CD4-positive, CD25-positive, alpha-beta regulatory T cell (primary cell): ENCODE measurements around the gene MINK1. TPM values are rescaled to one million over a fixed set of nuclear protein-coding genes. Genes with fewer than 3 reads are reported as not detected.

ENCODE experiments used
- ATAC-seq, 2 donors: fragments of 150-1000 bp; cut with Tn5 transposase; one replicate each; pipeline ENCODE4 v1.10.0; 2021; ENCODE audit warnings: low read depth in 2 of 2, moderate number of reproducible peaks in 2 of 2, moderate library complexity in 1 of 2
- DNase-seq, 3 donors: peaks; one replicate each; pipeline versions ENCODE4 v3.0.0 to v3.0.0-alpha.2; 2012 to 2022; ENCODE audit warnings: mixed read lengths in 1 of 3
- H3K27ac ChIP-seq: one replicate; pipeline ENCODE4 v1.7.0; 2013; ENCODE audit warnings: mild to moderate bottlenecking, low read length; ENCODE audit not compliant: insufficient read depth, poor library complexity, severe bottlenecking
- H3K27me3 ChIP-seq: one replicate; pipeline ENCODE4 v1.7.0; 2013; ENCODE audit warnings: low read length; ENCODE audit not compliant: control insufficient read depth, insufficient read depth
- H3K36me3 ChIP-seq: one replicate; pipeline ENCODE4 v1.7.0; 2013; ENCODE audit warnings: mild to moderate bottlenecking, low read length, moderate library complexity; ENCODE audit not compliant: control insufficient read depth, insufficient read depth
- H3K4me1 ChIP-seq: 2 replicates; pipeline ENCODE4 v1.7.0; 2013; ENCODE audit warnings: mild to moderate bottlenecking, low read length; ENCODE audit not compliant: insufficient read depth, control insufficient read depth, poor library complexity, severe bottlenecking
- H3K4me3 ChIP-seq: one replicate; pipeline ENCODE4 v1.7.0; 2013; ENCODE audit warnings: low read depth, mild to moderate bottlenecking, low read length, moderate library complexity
- H3K9me3 ChIP-seq, 2 experiments: 1 replicate in 1 of 2; 2 replicates in 1 of 2; pipeline ENCODE4 v1.7.0; 2013; ENCODE audit warnings: low read length in 2 of 2, mild to moderate bottlenecking in 1 of 2, moderate library complexity in 1 of 2; ENCODE audit not compliant: control insufficient read depth in 2 of 2
- H3K27ac Mint-ChIP-seq, 3 donors: one replicate each; pipeline ENCODE4 v1.8.0; 2020 to 2022; ENCODE audit warnings: mild to moderate bottlenecking in 3 of 3, mixed read lengths in 3 of 3, moderate library complexity in 2 of 3
- H3K27me3 Mint-ChIP-seq: one replicate; pipeline ENCODE4 v1.8.0; 2022; ENCODE audit warnings: mild to moderate bottlenecking, mixed read lengths
- H3K36me3 Mint-ChIP-seq: one replicate; pipeline ENCODE4 v1.8.0; 2020; ENCODE audit warnings: mixed read lengths
- H3K4me1 Mint-ChIP-seq, 4 donors: one replicate each; pipeline ENCODE4 v1.8.0; 2020 to 2022; ENCODE audit warnings: mixed read lengths in 4 of 4, mild to moderate bottlenecking in 1 of 4
- H3K4me3 Mint-ChIP-seq, 4 donors: one replicate each; pipeline ENCODE4 v1.8.0; 2020 to 2022; ENCODE audit warnings: mild to moderate bottlenecking in 4 of 4, mixed read lengths in 4 of 4, moderate library complexity in 3 of 4
- H3K9me3 Mint-ChIP-seq, 7 donors: one replicate each; pipeline ENCODE4 v1.8.0; 2020 to 2022; ENCODE audit warnings: mixed read lengths in 7 of 7, mild to moderate bottlenecking in 3 of 7, moderate library complexity in 2 of 7
- polyA plus RNA-seq, 4 donors: library from polyadenylated mRNA; unstranded; fragments of 300-500 nt; fragmentation: Illumina TruSeq; gene quantifications; one replicate each; pipeline ENCODE4 v1.2.3, GENCODE V29; 2021
- total RNA-seq: library from RNA; stranded (reverse); gene quantifications from one replicate; pipeline ENCODE4 v1.2.3, GENCODE V29; 2022

MINK1 gene
- total and polyA plus RNA-seq, 5 donors from 2014 or later, result 9.4 to 235 (median 13.2) TPM

DNA sequence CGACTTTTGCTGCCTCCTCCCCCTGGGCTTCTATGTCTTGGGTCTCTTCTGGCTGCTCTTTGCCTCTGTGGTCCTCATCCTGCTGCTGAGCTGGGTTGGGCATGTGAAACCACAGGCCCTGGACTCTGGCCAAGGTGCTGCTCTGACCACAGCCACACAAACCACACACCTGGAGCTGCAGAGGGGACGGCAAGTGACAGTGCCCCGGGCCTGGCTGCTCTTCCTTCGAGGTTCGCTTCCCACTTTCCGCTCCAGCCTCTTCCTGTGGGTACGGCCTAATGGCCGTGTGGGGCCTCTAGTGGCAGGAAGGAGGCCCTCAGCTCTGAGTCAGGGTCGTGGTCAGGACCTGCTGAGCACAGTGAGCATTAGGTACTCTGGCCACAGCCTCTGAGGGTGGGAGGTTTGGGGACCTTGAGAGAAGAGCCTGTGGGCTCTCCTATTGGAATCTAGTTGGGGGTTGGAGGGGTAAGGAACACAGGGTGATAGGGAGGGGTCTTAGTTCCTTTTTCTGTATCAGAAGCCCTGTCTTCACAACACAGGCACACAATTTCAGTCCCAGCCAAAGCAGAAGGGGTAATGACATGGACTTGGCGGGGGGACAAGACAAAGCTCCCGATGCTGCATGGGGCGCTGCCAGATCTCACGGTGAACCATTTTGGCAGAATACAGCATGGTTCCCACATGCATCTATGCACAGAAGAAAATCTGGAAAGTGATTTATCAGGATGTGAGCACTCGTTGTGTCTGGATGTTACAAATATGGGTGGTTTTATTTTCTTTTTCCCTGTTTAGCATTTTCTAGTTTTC, 101.2 kb downstream of the MINK1 start:
- DNase-seq (no peak), ATAC-seq (no peak)
- Histone ChIP-seq H3K4me1 (peaks cover 21% of the 10 kb centered on the region), H3K4me3 (no peak overlapping the region), H3K27me3 (no peaks in the 10 kb centered on the region), H3K27ac (no peak overlapping the region), H3K36me3 (peaks cover 7% of the 10 kb centered on the region), H3K9me3 (no peaks in the 10 kb centered on the region)
- H3K4me3 Mint-ChIP-seq, result peak overlapping the region in 2 of 4 donors; percentile 13 to 51
- H3K36me3 Mint-ChIP-seq, result peaks cover 15% of the 10 kb centered on the region
- no peaks in the 10 kb centered on the region for H3K9me3 Mint-ChIP-seq
- peak overlapping the region in 2 of 3 donors; percentile 52 to 90 for H3K27ac Mint-ChIP-seq
- H3K4me1 Mint-ChIP-seq, result peaks cover 0 to 50% (median 26%) of the 10 kb centered on the region in 4 donors
- H3K27me3 Mint-ChIP-seq, result no peaks in the 10 kb centered on the region

DNA sequence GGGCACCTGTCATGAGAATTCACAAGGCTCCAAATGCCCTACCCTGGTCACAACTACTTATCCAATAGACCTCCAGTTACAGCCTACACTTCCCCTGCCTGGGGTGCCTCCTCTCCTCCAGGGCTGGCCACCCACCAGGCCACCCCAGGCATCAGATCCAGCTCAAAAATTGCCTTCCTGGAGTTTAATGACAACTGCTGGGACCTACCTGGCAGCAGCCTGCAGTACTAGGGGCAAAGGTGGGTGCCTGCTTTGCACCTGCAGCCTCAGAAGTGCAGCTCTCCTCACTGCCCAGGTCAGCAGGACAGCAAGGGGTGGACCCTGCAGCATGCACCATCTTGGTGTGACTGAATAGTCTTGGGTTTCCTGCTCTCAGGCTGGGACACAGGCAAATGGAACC, 102.5 kb downstream of the MINK1 start:
- DNase-seq (no peak), ATAC-seq (no peak)
- Histone ChIP-seq H3K4me3 (no peak overlapping the region), H3K27me3 (no peaks in the 10 kb centered on the region), H3K36me3 (peaks cover 7% of the 10 kb centered on the region), H3K27ac (no peak overlapping the region), H3K9me3 (no peaks in the 10 kb centered on the region), H3K4me1 (peaks cover 29% of the 10 kb centered on the region)
- peak overlapping the region in 1 of 4 donors; percentile 66 for H3K4me3 Mint-ChIP-seq
- peak overlapping the region in 2 of 3 donors; percentile 62 to 68 for H3K27ac Mint-ChIP-seq
- peaks cover 16% of the 10 kb centered on the region for H3K36me3 Mint-ChIP-seq
- no peaks in the 10 kb centered on the region for H3K27me3 Mint-ChIP-seq
- no peaks in the 10 kb centered on the region for H3K9me3 Mint-ChIP-seq
- H3K4me1 Mint-ChIP-seq, result peaks cover 0 to 55% (median 29%) of the 10 kb centered on the region in 4 donors

DNA sequence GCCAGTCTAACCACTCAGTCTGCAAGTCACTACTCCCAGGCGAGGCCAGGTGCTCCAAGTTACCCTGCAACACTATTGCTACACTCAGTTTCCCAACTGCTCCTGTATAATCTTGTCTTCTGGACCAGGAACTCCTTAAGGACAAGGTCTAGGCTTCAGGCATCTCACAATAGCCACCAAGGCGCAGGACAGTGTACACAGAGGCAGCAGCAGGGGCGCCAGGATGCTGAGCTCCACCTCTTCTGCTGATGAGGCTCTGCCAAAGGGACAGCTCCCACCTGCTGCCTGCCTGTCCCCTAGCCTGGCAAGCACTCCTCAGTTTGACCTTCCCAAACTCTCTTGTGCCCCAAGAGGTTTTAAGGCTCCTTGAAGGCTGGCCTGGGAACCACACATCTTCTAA, 103.3 kb downstream of the MINK1 start:
- H3K36me3 ChIP-seq, result peaks cover 7% of the 10 kb centered on the region
- H3K9me3 ChIP-seq, result no peaks in the 10 kb centered on the region
- H3K36me3 Mint-ChIP-seq, result peaks cover 13% of the 10 kb centered on the region
- H3K4me3 ChIP-seq, result no peak overlapping the region
- H3K27ac ChIP-seq, result no peak overlapping the region
- H3K27me3 ChIP-seq, result no peaks in the 10 kb centered on the region
- no peaks in the 10 kb centered on the region for H3K9me3 Mint-ChIP-seq
- ATAC-seq (no peak), DNase-seq (no peak)
- H3K27ac Mint-ChIP-seq, result peak overlapping the region in 1 of 3 donors; percentile 62
- H3K4me1 ChIP-seq, result peaks cover 36% of the 10 kb centered on the region
- no peaks in the 10 kb centered on the region for H3K27me3 Mint-ChIP-seq
- H3K4me3 Mint-ChIP-seq, result peak overlapping the region in 3 of 4 donors; percentile 25 to 70 (median 66)
- H3K4me1 Mint-ChIP-seq, result peaks cover 0 to 61% (median 31%) of the 10 kb centered on the region in 4 donors

DNA sequence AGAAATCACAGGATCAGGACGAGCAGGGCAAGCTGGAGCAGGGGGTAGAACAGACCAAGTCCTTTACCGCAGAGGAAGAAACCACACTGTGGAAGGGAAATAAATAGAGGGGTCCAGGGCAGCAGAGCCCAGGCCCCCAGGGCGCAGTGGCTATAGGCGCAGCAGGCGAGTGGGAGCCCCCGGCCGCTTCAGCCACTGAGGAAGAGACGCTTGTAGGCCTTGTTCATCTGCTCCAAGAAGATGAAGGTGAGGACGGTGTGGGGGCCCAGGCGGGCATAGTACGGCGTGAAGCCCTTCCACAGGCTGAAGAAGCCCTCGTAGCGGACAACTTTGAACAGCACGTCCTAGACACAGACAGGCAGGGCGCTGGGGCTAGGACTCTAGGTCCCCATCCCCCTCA, 104.4 kb downstream of the MINK1 start:
- H3K4me1 Mint-ChIP-seq, result peaks cover 0 to 71% (median 40%) of the 10 kb centered on the region in 4 donors
- Histone ChIP-seq H3K4me3 (no peak overlapping the region), H3K27ac (no peak overlapping the region), H3K36me3 (peaks cover 10% of the 10 kb centered on the region), H3K27me3 (no peaks in the 10 kb centered on the region), H3K4me1 (peaks cover 48% of the 10 kb centered on the region), H3K9me3 (no peaks in the 10 kb centered on the region)
- no peak for ATAC-seq
- H3K27me3 Mint-ChIP-seq, result no peaks in the 10 kb centered on the region
- peak overlapping the region in 3 of 4 donors; percentile 22 to 97 (median 95) for H3K4me3 Mint-ChIP-seq
- DNase-seq, result no peak
- peaks cover 19% of the 10 kb centered on the region for H3K36me3 Mint-ChIP-seq
- H3K9me3 Mint-ChIP-seq, result no peaks in the 10 kb centered on the region
- H3K27ac Mint-ChIP-seq, result peak overlapping the region in 1 of 3 donors; percentile 38

DNA sequence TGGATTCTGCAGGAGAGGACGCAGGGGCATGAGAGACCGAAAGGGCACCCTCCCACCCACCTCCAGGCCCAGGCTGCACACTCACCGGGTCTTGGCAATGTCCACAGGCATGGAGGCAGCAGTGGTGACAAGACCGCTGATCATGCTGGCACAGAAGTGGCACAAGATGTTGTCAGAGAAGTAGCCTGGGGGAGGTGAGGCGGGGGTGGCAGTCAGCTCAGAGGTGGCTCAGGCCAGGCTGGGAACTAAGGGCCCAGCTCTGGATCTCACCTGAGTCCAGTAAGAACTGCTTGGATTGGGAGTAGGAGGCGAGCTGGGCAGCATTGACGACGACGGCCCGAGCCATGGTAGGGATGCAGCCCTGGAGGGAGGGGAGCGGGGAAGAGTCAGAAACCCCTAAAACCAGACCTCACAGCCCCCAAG, 104.9 kb downstream of the MINK1 start:
- peaks cover 0 to 75% (median 42%) of the 10 kb centered on the region in 4 donors for H3K4me1 Mint-ChIP-seq
- Histone ChIP-seq H3K27ac (no peak overlapping the region), H3K27me3 (no peaks in the 10 kb centered on the region), H3K9me3 (no peaks in the 10 kb centered on the region), H3K36me3 (peaks cover 15% of the 10 kb centered on the region), H3K4me1 (peaks cover 53% of the 10 kb centered on the region), H3K4me3 (no peak overlapping the region)
- H3K36me3 Mint-ChIP-seq, result peaks cover 19% of the 10 kb centered on the region
- ATAC-seq (no peak), DNase-seq (no peak)
- H3K4me3 Mint-ChIP-seq, result peak overlapping the region; percentile 84 to 99 (median 96)
- peak overlapping the region; percentile 20 to 74 (median 60) for H3K27ac Mint-ChIP-seq
- no peaks in the 10 kb centered on the region for H3K9me3 Mint-ChIP-seq
- no peaks in the 10 kb centered on the region for H3K27me3 Mint-ChIP-seq

DNA sequence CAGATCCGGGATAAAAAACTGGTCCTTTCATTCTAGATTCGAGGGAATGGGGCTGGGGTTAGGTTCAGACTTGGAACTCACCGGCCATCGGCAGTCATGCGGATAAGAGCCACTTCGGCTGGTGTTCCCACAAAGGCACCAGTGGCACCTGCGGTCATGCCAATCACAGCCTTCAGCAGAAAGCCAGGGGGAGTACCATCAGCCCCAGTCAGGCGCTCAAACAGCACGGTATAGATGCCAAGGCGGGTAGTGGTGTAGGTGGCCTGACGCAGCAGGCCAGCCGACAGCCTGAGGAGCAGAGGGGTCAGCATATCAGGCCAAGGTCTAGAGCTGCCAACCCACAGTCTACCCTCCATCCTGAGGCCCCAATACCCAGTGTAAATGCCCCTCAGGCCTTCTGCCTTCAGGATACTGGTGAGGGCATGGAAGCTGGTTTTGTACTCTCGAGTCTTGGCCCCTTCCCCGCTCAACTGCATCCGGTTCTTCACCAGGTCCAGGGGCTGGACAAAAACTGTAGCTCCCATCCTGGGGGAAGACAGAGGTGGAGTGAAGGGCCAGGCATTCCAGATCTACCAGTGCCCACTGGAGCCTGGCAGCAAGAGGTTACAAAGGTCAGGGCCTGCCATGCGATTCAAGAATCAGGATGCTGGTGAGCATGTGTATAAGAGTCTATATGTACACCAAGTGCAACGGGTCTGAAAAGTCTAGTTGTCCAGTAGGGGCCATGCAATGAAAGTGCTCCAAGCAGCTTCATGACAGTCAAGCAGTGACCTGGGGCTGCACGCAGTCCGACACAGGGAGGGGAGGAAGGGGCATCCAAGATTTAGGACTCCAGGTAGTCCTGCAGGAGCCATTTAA, 105.8 kb downstream of the MINK1 start:
- H3K27me3 ChIP-seq, result no peaks in the 10 kb centered on the region
- peak overlapping the region; percentile 82 for H3K27ac ChIP-seq
- DNase-seq, result peak in 1 of 3 donors; percentile 34
- no peak for ATAC-seq
- H3K4me3 ChIP-seq, result peak overlapping the region; percentile 65
- H3K4me3 Mint-ChIP-seq, result peak overlapping the region; percentile 95 to 99 (median 97)
- H3K36me3 Mint-ChIP-seq, result peaks cover 19% of the 10 kb centered on the region
- peak overlapping the region; percentile 74 to 97 (median 97) for H3K27ac Mint-ChIP-seq
- H3K9me3 ChIP-seq, result no peaks in the 10 kb centered on the region
- no peaks in the 10 kb centered on the region for H3K27me3 Mint-ChIP-seq
- peaks cover 58% of the 10 kb centered on the region for H3K4me1 ChIP-seq
- H3K4me1 Mint-ChIP-seq, result peaks cover 0 to 76% (median 42%) of the 10 kb centered on the region in 4 donors
- H3K36me3 ChIP-seq, result peaks cover 22% of the 10 kb centered on the region
- H3K9me3 Mint-ChIP-seq, result no peaks in the 10 kb centered on the region

DNA sequence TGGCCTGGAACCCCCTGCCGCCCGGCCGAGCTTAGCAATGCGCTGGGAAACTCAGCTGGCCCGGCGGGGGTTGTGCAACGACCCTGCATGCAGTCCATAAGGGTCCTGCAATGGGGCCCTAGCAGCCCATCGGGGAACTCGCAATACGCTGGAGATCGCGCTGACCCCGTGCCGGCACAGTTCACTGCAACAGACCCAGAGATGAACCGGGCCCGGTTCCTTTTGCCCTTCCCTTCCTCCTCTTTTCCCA, 106.3 kb downstream of the MINK1 start:
- peak overlapping the region; percentile 74 to 97 (median 97) for H3K27ac Mint-ChIP-seq
- no peak for DNase-seq
- Histone ChIP-seq H3K27ac (peak overlapping the region; percentile 82), H3K4me1 (peaks cover 58% of the 10 kb centered on the region), H3K36me3 (peaks cover 22% of the 10 kb centered on the region), H3K27me3 (no peaks in the 10 kb centered on the region), H3K9me3 (no peaks in the 10 kb centered on the region), H3K4me3 (peak overlapping the region; percentile 65)
- H3K36me3 Mint-ChIP-seq, result peaks cover 22% of the 10 kb centered on the region
- H3K4me3 Mint-ChIP-seq, result peak overlapping the region; percentile 95 to 99 (median 97)
- ATAC-seq, result no peak
- peaks cover 0 to 76% (median 43%) of the 10 kb centered on the region in 4 donors for H3K4me1 Mint-ChIP-seq
- H3K27me3 Mint-ChIP-seq, result no peaks in the 10 kb centered on the region
- peaks cover 0 to 1% (median 0%) of the 10 kb centered on the region in 7 donors for H3K9me3 Mint-ChIP-seq
